Coronary artery (tissue), 2 donors: Measurements from ENCODE around the gene RIMS4.

Experiments used
- DNase-seq: peaks from one replicate; pipeline ENCODE4 v3.0.0-alpha.2; 2017; ENCODE audit warnings: low spot score
- H3K27ac ChIP-seq, 2 donors: fragments of 200-600 bp; sonication (generic); one replicate each; pipeline ENCODE4 v1.5.1; 2016 to 2019
- H3K4me3 ChIP-seq: fragments of 200-600 bp; sonication (generic); 2 replicates; pipeline ENCODE4 v1.5.1; 2016; ENCODE audit warnings: mild to moderate bottlenecking, moderate library complexity
- TF ChIP-seq, protein P1 (sequence below): fragments of 200-600 bp; sonication (generic); IDR thresholded peaks from one replicate; pipeline ENCODE4 v1.5.1; 2019; ENCODE audit warnings: antibody characterized with exemption

The RIMS4 gene

DNA sequence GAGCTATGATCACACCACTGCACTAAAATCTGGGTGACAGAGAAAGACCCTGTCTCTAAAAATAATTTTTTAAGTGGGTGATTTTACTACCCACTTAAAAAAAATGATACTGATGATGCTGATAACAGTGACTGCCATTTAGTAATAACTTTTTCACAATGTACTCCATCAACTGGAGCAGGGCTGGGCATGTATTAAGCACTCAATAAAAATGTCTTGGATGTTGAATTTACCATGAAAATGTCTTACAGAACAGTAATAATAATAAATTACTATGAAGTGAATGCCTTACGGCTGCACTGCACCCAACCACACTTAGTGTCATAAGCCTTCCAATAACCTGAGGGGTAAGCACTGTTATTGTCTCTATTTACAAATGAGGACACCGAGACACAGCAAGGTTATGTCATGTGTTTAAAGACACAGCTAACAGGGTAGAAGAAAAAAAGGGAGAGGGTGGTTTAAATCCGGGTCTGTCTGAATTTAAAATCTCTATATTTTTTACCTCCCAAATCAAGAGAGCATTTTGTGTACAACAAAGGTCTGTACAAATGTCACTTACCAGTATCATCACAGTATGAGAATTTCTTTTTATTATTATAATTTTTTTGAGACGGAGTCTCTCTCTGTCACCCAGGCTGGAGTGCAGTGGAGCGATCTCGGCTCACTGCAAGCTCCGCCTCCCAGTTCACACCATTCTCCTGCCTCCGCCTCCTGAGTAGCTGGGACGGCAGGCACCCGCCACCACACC lies 21.5 kb downstream of the RIMS4 start:
- DNase-seq, result no peak
- Histone ChIP-seq H3K4me3 (no peak overlapping the region), H3K27ac (no peak overlapping the region)
- TF ChIP-seq, protein P1, sequence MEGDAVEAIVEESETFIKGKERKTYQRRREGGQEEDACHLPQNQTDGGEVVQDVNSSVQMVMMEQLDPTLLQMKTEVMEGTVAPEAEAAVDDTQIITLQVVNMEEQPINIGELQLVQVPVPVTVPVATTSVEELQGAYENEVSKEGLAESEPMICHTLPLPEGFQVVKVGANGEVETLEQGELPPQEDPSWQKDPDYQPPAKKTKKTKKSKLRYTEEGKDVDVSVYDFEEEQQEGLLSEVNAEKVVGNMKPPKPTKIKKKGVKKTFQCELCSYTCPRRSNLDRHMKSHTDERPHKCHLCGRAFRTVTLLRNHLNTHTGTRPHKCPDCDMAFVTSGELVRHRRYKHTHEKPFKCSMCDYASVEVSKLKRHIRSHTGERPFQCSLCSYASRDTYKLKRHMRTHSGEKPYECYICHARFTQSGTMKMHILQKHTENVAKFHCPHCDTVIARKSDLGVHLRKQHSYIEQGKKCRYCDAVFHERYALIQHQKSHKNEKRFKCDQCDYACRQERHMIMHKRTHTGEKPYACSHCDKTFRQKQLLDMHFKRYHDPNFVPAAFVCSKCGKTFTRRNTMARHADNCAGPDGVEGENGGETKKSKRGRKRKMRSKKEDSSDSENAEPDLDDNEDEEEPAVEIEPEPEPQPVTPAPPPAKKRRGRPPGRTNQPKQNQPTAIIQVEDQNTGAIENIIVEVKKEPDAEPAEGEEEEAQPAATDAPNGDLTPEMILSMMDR, result no peak

DNA sequence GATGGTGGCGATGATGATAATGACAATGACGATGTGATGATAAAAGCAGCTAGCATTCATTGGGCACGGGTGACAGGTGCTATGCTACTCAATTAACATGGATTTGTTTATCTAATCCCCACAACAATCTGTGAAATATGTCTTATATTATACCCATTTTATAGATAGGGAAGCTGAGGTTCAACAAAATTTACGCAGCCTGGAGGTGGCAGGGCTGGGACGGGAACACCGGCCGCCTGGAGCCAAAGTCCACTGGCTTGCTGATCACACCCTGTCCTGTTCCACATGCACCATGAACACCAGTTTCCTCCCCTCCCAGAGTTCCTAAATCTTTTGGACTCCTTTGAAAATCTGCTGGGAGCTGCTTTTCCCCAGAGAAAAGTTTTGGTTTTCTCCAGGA lies 23.0 kb downstream of the RIMS4 start:
- DNase-seq, result no peak
- H3K4me3 ChIP-seq, result no peak overlapping the region
- no peak overlapping the region for H3K27ac ChIP-seq
- TF ChIP-seq, protein P1, result no peak

DNA sequence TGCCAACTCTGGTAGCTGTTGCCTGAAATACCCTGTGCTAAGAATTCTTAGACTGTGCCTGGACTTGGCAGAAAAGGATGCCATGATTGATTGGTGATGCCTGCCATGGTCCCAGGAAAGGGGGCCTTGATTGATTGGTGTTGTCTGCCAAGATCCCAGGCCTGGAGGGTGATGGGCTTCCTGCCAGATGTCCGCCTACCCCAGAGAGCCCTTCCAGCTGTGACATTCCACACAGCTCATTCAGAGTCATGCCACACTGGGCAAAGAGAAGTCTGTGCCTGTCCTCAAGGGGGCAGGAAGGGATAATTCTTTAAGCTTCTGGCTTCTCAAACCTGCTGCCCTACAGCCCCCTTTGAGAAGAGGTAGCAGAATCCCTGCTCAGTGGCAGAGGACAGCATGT lies 24.6 kb downstream of the RIMS4 start:
- H3K4me3 ChIP-seq, result no peak overlapping the region
- DNase-seq, result no peak

DNA sequence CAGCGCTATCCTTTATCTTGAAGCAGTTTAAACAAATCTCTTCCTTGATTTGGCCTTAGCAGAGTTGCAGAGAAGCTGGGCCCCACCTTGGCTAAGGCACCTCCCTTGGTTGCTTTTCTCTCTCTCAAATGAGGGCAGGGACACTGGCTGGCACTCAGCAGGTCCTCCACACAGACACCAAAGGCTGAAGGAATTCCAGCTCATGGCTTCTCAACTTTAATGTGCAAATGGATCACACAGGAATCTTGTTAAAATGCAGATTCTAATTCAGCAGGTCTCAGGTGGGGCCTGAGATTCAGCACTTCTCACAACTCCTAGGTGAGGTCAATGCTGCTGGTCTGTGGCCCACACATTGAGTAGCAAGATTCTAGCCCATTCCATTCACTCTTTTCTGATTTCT lies 25.7 kb downstream of the RIMS4 start:
- H3K4me3 ChIP-seq, result no peak overlapping the region
- H3K27ac ChIP-seq, result no peak overlapping the region
- TF ChIP-seq, protein P1, result no peak
- no peak for DNase-seq

More for the DNA sequence above, 24.6 kb downstream of the RIMS4 start:
- no peak overlapping the region for H3K27ac ChIP-seq
- TF ChIP-seq, protein P1, result no peak

DNA sequence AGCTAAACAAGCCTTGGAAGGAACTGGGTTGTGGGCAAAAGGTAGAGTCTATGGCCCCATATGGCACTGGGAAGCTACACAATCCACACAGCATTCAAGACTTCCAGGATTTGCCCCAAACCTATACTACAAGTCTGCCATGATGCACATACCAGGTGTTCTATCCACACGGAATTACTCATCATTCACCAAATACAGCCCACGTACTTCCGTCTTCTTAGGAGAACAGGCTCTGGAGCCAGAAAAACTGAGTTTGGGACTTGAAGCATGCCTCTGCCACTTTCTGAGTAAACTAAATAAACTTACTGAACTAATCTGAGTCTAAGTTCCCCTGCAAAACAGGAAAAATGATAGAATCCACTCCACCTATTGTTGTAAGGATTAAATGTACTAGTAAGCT lies 28.6 kb downstream of the RIMS4 start:
- no peak for DNase-seq
- H3K4me3 ChIP-seq, result no peak overlapping the region
- TF ChIP-seq, protein P1, result no peak
- no peak overlapping the region for H3K27ac ChIP-seq

DNA sequence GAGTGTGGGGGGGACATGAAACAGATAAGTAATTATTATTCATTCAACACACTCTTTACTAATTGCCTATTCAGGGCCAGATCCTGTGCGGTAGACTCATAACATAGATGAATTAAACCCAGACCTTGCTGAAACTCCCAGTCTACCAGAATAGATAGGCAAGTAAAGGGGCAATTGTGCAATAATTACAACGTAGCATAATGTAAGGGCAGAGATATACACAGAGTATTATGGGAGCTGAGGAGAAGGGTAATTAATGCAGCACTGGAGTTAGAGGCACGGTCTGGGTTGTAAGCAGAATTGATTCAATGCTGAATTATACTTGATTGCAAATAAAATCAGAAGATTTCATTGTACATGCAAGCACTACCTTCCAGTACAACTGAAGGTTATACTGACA lies 29.2 kb downstream of the RIMS4 start:
- TF ChIP-seq, protein P1, result no peak
- H3K4me3 ChIP-seq, result no peak overlapping the region
- DNase-seq, result no peak
- no peak overlapping the region for H3K27ac ChIP-seq

DNA sequence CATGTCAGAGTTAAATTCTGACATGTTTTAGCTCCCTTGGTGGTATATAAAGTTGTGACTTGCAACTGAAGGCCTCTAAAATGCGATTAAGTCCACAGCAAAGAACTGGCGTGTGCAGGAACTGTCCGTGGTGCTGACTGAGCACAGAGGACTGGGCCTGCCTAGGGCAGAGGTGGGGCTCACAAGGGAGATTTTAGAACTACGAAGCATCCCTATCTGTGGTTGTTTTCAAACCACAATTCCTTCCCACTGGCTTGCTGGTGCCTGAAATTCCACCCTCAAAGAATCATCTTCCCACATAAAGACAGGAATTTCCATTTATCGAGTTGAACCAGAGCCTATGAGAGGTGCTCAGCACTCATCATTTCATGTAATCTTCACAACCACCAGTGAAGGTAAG lies 30.1 kb downstream of the RIMS4 start:
- Histone ChIP-seq H3K27ac (no peak overlapping the region), H3K4me3 (no peak overlapping the region)
- TF ChIP-seq, protein P1, result no peak
- no peak for DNase-seq
